Neural cell (in vitro differentiated cells): ENCODE data around the gene RIN1. TPM values are rescaled to one million over a fixed set of nuclear protein-coding genes. Genes with fewer than 3 reads are reported as not detected.

Experiments
- H2AFZ ChIP-seq: fragments of 200-600, 300-800 bp; sonication (generic), shearing (Covaris generic); 2 replicates; pipeline ENCODE4 v1.6.0; 2014; ENCODE audit warnings: low read depth, mild to moderate bottlenecking, antibody characterized with exemption, low read length, moderate library complexity
- H3F3A ChIP-seq: fragments of 200-600 bp; shearing (Covaris generic); 2 replicates; pipeline ENCODE4 v1.6.1; 2016; ENCODE audit warnings: mild to moderate bottlenecking, moderate library complexity, mixed read lengths, antibody characterized with exemption, low read length; ENCODE audit not compliant: insufficient read depth, poor library complexity, severe bottlenecking
- H3K27ac ChIP-seq: fragments of 200-600, 300-800 bp; sonication (generic), shearing (Covaris generic); 2 replicates; pipeline ENCODE4 v1.5.1; 2014; ENCODE audit warnings: mild to moderate bottlenecking, low read length, moderate library complexity
- H3K27me3 ChIP-seq: fragments of 300-800, 200-600 bp; sonication (generic), shearing (Covaris generic); 2 replicates; pipeline ENCODE4 v1.6.0; 2014; ENCODE audit warnings: mild to moderate bottlenecking, low read depth, low read length, moderate library complexity; ENCODE audit not compliant: insufficient read depth
- H3K36me3 ChIP-seq: fragments of 300-800, 200-600 bp; sonication (generic), shearing (Covaris generic); 2 replicates; pipeline ENCODE4 v1.5.1; 2014; ENCODE audit warnings: mild to moderate bottlenecking, antibody characterized with exemption, low read length, moderate library complexity; ENCODE audit not compliant: insufficient read depth
- H3K4me2 ChIP-seq: fragments of 300-800, 200-600 bp; sonication (generic), shearing (Covaris generic); 2 replicates; pipeline ENCODE4 v1.6.0; 2014; ENCODE audit warnings: mild to moderate bottlenecking, low read length
- H3K4me3 ChIP-seq: fragments of 300-800, 200-600 bp; sonication (generic), shearing (Covaris generic); 2 replicates; pipeline ENCODE4 v1.5.1; 2014; ENCODE audit warnings: mild to moderate bottlenecking, low read length, moderate library complexity
- H3K79me2 ChIP-seq: fragments of 200-600 bp; shearing (Covaris generic); replicated peaks from 2 replicates; pipeline ENCODE4 v1.6.0; 2014; ENCODE audit warnings: mild to moderate bottlenecking, low read length, moderate library complexity; ENCODE audit not compliant: insufficient read depth
- H3K9ac ChIP-seq: fragments of 300-800, 200-600 bp; sonication (generic), shearing (Covaris generic); 2 replicates; pipeline ENCODE4 v1.6.1; 2016; ENCODE audit warnings: mild to moderate bottlenecking, low read length, mixed read lengths
- H3K9me2 ChIP-seq: fragments of 200-600 bp; shearing (Covaris generic); 2 replicates; pipeline ENCODE4 v1.6.1; 2016; ENCODE audit warnings: mild to moderate bottlenecking, low read length, mixed read lengths; ENCODE audit not compliant: insufficient read depth
- H3K9me3 ChIP-seq: fragments of 200-600, 300-800 bp; sonication (generic), shearing (Covaris generic); 2 replicates; pipeline ENCODE4 v1.6.1; 2016; ENCODE audit warnings: mild to moderate bottlenecking, mixed run types, low read length, moderate library complexity, mixed read lengths
- H4K20me1 ChIP-seq: fragments of 200-600 bp; shearing (Covaris generic); 2 replicates; pipeline ENCODE4 v1.6.1; 2016; ENCODE audit warnings: mild to moderate bottlenecking, mixed run types; ENCODE audit not compliant: insufficient read depth
- CTCF ChIP-seq: fragments of 450-650 bp; IDR thresholded peaks from 2 replicates; pipeline ENCODE4 v1.5.1; 2014; ENCODE audit warnings: antibody characterized with exemption, mild to moderate bottlenecking, moderate library complexity; ENCODE audit not compliant: poor library complexity, severe bottlenecking
- EP300 ChIP-seq: fragments of 450-650 bp; conservative IDR thresholded peaks from 2 replicates; pipeline ENCODE4 v1.6.1; 2014; ENCODE audit warnings: antibody characterized with exemption, mild to moderate bottlenecking, moderate library complexity; ENCODE audit not compliant: poor library complexity, severe bottlenecking
- EZH2 ChIP-seq: fragments of 200-600, 300-800 bp; shearing (Covaris generic), sonication (generic); IDR thresholded peaks from 2 replicates; pipeline ENCODE4 v1.6.1; 2014; ENCODE audit warnings: antibody characterized with exemption, low read length, borderline replicate concordance, mild to moderate bottlenecking; ENCODE audit not compliant: insufficient read depth, poor library complexity, severe bottlenecking
- MXI1 ChIP-seq: fragments of 450-650 bp; conservative IDR thresholded peaks from 2 replicates; pipeline ENCODE4 v1.6.1; 2014; ENCODE audit warnings: antibody characterized with exemption, mild to moderate bottlenecking; ENCODE audit not compliant: poor library complexity, severe bottlenecking
- POLR2AphosphoS5 ChIP-seq: IDR thresholded peaks from 2 replicates; pipeline ENCODE4 v1.6.1; 2012
- RAD21 ChIP-seq: fragments of 450-650 bp; conservative IDR thresholded peaks from 2 replicates; pipeline ENCODE4 v1.6.1; 2014; ENCODE audit warnings: antibody characterized with exemption, mild to moderate bottlenecking, moderate library complexity
- REST ChIP-seq: IDR thresholded peaks from 2 replicates; pipeline ENCODE4 v1.6.1; 2012; ENCODE audit warnings: borderline replicate concordance
- SMC3 ChIP-seq: fragments of 450-650 bp; conservative IDR thresholded peaks from 2 replicates; pipeline ENCODE4 v1.6.1; 2014; ENCODE audit warnings: antibody characterized with exemption, mild to moderate bottlenecking, moderate library complexity; ENCODE audit not compliant: poor library complexity
- TAF1 ChIP-seq: IDR thresholded peaks from 2 replicates; pipeline ENCODE4 v1.6.1; 2012; ENCODE audit warnings: low read depth
- polyA plus RNA-seq: library from polyadenylated mRNA; depleted of rRNA; stranded (reverse); fragments of >200 nt; gene quantifications from 2 replicates; pipeline ENCODE4 v1.2.3, GENCODE V29; 2014

RIN1 gene
- polyA plus RNA-seq, 1 donor from 2014 or later: 4.2 TPM

GRCh38 chr11:66340596-66341501 is 4.6 kb upstream of the RIN1 start:
- H2AFZ ChIP-seq: no peak overlapping the region
- H3F3A ChIP-seq: peaks cover 1% of the 10 kb centered on the region
- H4K20me1 ChIP-seq: no peaks in the 10 kb centered on the region
- no peaks in the 10 kb centered on the region for H3K9me2 ChIP-seq
- no peak overlapping the region for H3K4me2 ChIP-seq
- peaks cover 22% of the 10 kb centered on the region for H3K79me2 ChIP-seq
- H3K36me3 ChIP-seq: no peaks in the 10 kb centered on the region
- H3K27me3 ChIP-seq: no peaks in the 10 kb centered on the region
- no peak overlapping the region for H3K9ac ChIP-seq
- no peak for TF ChIP-seq RAD21
- TF ChIP-seq TAF1: no peak
- no peak for TF ChIP-seq EZH2
- no peak for TF ChIP-seq SMC3
- TF ChIP-seq REST: no peak
- TF ChIP-seq POLR2AphosphoS5: no peak
- TF ChIP-seq EP300: no peak
- no peak for TF ChIP-seq MXI1
- no peak for TF ChIP-seq CTCF
- H3K4me3 ChIP-seq: no peak overlapping the region
- H3K9me3 ChIP-seq: no peaks in the 10 kb centered on the region
- H3K27ac ChIP-seq: no peak overlapping the region

GRCh38 chr11:66339686-66340483 is 3.7 kb upstream of the RIN1 start:
- Histone ChIP-seq H3K36me3 (no peaks in the 10 kb centered on the region), H3F3A (no peaks in the 10 kb centered on the region), H4K20me1 (no peaks in the 10 kb centered on the region), H2AFZ (no peak overlapping the region), H3K9ac (no peak overlapping the region), H3K4me2 (no peak overlapping the region), H3K9me3 (no peaks in the 10 kb centered on the region), H3K9me2 (no peaks in the 10 kb centered on the region), H3K4me3 (no peak overlapping the region), H3K79me2 (peaks cover 15% of the 10 kb centered on the region), H3K27ac (no peak overlapping the region), H3K27me3 (no peaks in the 10 kb centered on the region)
- TF ChIP-seq POLR2AphosphoS5 (no peak), EZH2 (no peak), SMC3 (no peak), TAF1 (no peak), REST (no peak), MXI1 (no peak), CTCF (no peak), RAD21 (no peak), EP300 (no peak)
